SIG-M5 treated with dmso at 0.1 percent for 504 hours (cell line): Measurements from ENCODE around the gene DYRK2.

Experiments used
- DNase-seq: peaks from one replicate; lab custom pipeline; 2025; ENCODE audit not compliant: unreplicated experiment; lab: John Stamatoyannopoulos, UW

The DYRK2 gene

DNA sequence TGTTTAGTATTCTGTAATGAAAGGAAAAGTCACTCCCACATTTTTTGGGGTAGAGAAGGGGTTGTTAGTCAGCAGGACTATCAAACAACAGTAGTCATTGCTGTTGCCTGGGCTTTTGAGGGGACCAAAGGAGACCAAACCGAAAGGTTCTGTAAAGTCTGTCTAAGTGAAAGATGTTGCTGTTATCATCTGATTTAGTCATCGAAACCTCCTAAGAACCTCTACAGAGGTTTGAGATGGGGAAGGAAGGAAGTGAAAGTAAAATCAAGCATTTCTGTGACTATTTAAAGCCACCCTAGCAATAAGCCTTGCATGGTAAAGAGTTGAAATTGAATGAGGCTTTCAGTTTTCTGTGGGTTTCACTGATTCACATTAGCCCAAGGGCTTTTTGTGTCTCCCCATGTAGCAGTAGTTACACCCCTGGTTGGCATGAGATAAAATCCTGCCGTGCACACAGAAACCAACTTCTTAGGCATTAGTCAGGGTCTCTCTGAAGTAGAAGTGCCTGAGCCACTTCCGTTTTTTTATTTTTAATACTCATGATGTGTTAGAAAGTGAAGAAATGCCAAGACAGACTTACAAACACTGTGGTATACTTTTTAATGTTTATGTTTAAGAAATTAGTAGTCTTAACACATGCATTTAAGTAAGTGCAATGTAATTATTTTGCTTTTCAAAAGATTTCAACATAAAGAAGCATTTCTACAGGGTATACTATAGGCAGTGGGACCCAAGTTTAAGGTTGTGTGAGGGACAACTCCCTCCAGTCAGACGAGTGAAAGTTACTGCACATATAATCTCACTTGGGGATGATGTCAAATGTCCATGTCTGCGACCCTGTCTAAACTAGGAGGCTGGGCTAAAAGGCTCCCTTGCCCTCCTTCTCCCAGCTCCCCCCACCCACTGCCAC lies 50.4 kb downstream of the DYRK2 start:
- peak; percentile 89 for DNase-seq

DNA sequence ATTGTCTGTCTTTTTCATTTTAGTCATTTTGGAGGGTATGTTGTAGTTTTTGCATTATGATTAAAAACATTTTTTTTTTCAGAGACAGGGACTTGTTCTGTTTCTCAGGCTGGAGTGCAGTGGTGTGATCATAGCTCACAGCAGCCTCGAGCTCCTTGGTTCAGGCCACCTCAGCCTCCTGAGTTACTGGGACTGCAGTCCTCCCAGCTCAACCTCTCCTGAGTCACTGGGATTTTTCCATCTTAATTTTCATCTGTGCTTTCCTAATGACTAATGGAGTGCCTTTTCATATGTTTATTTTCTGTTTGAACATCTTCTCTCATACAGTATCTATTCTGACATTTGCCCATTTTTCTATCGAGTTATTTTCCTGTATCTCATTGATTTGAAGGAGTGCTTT lies 52.6 kb downstream of the DYRK2 start:
- no peak for DNase-seq

DNA sequence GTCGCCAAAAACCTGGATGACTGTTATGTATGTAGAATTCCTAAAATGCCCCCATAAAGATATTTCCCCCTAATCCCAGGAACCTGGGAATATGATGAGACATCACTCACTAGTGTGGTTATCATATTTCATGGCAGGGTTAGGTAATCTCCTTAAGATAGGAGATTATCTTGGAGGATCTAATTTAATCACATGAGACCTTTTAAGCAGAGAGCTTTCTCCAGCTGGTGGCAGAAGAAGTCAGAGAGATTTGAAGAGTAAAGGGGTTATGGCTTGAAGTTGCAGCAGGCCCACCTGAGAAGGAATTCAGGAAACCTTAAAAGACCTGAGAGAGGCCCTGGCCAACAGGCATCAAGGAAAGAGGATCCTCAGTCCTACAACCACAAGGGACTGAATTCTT lies 53.6 kb downstream of the DYRK2 start:
- no peak for DNase-seq

DNA sequence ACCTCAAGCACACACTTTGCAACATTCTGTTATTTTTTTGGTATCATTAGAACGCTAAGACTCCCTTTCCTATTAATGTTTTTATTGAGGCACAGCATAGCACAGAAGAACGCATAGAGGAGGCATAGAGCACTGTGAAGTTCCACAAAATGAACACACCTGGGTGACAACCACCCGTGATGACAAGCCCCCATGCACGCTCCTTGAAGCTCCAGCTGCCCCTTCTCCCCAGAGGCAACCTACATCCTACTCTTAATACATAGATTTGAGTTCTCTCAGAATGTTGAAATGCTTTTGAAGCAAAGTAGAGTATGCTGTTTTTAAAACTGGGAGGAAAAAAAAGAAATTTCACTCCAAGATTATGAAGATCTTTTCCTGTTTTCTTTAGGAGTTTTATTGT lies 55.5 kb downstream of the DYRK2 start:
- DNase-seq, result no peak

DNA sequence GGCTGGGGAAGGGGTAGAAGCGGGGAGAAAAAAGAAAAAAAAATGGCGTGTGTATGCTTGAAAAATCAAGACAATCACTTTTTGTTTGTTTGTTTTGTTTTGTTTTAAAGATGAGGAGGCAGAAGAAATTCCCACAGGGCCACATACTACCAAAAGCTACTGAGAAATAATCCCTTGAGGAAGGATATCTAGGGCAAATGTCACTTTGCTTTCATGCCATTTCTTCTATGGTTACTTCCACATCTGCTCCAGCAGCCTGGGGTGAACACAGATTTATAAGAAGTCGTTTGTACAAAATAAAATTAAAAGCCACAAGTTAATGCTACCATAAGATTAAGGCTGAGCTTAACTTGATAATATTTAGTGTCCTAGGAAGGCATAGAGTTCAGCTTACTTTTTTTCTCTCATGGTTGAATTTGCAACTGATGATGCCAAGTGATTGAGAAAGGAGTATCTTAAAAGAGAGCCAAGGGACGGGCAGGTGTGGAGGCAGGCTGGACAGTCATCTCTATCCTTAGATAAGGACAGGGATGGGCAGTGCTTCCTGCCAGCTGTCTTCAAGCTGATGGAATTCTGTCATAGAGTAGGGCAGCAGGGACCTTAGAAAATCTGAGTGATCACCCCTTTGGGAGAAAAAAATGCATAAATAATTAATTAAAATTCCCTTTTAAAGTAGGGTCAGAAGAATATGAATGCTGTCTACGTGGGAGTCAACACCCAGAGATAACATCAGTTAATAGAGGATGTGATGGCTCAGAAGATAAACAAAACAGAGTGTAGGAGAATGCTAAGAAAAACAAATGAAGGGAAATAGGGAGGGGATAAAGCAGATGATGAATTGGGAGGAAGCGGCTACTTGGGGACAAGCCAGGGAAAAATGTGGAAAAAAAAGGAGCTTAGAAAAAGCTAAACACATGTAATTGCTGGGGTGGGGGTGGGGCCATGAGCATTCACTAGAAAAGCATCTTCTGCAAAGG lies 57.1 kb downstream of the DYRK2 start:
- DNase-seq, result no peak

DNA sequence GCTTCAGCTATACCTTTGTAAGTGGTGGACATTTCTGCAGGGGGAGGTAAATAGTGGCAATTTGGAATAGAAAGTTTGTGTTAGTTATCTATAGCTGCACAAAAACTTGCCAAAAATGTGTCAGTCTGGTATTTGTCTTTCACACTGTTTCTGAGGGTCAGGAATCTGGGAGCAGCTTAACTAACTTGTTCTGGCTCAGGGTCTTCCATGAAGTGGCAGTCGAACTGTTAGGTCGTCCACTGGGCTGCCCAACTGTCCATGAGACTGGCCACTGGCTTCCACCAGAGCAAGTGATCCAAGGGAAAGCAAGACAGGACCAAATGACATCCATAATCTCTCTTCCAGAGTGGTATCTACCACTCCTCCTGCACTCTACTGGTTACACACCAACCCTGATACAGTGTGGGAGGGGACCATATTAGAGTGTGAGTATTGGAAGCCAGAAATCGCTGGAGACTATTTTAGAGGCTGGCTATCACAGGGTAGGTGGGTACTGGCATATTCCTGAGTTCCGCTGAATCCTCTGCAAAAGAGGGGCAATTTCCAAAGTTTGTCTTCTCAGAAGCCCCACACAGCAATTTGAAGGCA lies 60.9 kb downstream of the DYRK2 start:
- no peak for DNase-seq

DNA sequence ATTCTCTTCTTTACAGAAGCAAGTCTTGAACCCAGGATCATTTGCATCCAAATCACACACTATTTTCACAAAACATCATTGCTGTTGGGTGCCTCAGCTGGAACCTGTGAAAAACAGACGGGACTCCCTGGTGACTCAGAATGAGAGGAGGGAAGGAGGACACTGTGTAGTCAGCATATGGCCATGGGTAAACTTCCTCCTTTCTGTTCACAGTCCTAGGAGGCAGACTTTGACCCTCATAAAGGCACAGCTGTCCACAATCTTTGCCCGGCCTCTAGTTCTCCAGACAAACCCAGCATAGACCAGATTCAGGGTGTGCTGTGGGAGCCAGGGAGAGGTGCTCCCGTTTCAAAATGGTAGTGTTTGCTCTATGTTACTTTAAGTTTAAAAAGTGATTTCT lies 62.0 kb downstream of the DYRK2 start:
- peak; percentile 19 for DNase-seq

DNA sequence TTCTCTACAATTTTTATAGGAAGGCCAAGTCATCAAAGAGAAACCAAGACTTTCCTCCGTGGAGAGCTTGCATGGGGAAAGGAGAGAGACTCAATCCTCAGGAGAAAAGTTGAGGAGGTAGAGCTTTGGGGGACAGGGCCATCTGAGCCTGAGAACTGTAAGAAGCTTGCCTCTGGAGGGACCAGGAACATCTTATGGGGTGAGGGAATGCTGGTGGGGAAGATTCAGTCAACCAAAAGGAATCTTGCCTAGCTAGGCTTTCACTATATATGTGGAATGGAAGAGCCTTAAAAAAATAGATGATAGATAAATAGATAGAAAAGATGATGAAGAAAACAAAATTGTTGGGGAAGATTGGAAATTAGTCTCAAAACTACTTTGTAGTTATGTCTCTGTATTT lies 63.5 kb downstream of the DYRK2 start:
- no peak for DNase-seq

DNA sequence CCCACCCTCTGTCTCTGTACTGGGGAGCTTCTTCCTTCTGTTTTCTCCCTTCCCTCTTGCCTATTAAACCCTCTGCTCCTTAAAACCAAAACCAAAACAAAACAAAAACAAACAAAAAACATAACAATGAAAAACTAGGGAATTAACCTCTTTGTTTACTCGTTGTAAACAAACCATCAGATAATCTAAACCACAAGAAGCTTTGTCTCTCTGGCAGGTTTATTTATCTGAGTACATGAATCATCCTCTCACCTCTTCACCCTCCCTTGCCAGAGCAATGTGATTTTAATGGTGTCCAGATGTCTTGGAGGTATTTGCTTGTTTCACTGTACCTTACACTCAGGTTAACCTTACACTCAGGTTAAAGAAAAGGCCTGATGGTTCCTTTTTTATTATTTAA lies 66.1 kb downstream of the DYRK2 start:
- no peak for DNase-seq
